Fibroblast of lung (primary cell): Measurements from ENCODE around the gene DIP2C. TPM values are rescaled to one million over a fixed set of nuclear protein-coding genes. Genes with fewer than 3 reads are reported as not detected.

Experiments
- DNase-seq, 2 donors: peaks; one replicate each; pipeline versions ENCODE4 v3.0.0 to v3.0.0-alpha.2; 2010; ENCODE audit warnings: low read depth in 2 of 2
- H2AFZ ChIP-seq: 2 replicates; pipeline ENCODE4 v1.5.1; 2012; ENCODE audit warnings: low read length, control low read depth, inconsistent platforms
- H3K27ac ChIP-seq: 2 replicates; pipeline ENCODE4 v1.5.1; 2011; ENCODE audit warnings: low read length, control low read depth; ENCODE audit not compliant: insufficient read depth
- H3K27me3 ChIP-seq: 2 replicates; pipeline ENCODE4 v1.5.1; 2011; ENCODE audit warnings: mild to moderate bottlenecking, low read length; ENCODE audit not compliant: control insufficient read depth, insufficient read depth
- H3K36me3 ChIP-seq: 2 replicates; pipeline ENCODE4 v1.5.1; 2011; ENCODE audit warnings: low read length; ENCODE audit not compliant: control insufficient read depth, insufficient read depth
- H3K4me1 ChIP-seq: 2 replicates; pipeline ENCODE4 v1.5.1; 2011; ENCODE audit warnings: low read length; ENCODE audit not compliant: control insufficient read depth, insufficient read depth; ENCODE audit errors: extremely low read depth
- H3K4me2 ChIP-seq: 2 replicates; pipeline ENCODE4 v1.5.1; 2011; ENCODE audit warnings: low read length, control low read depth; ENCODE audit not compliant: insufficient read depth; ENCODE audit errors: extremely low read depth
- H3K4me3 ChIP-seq, 4 experiments: fragments of 200-600 bp in 1 of 4; sonication (generic) in 1 of 4; replicated peaks in 1 of 4; 2 replicates each; pipeline ENCODE4 v1.5.1; 2011 to 2016; ENCODE audit warnings: low read length in 4 of 4, low read depth in 3 of 4, mild to moderate bottlenecking in 3 of 4, control low read depth in 2 of 4, inconsistent platforms in 1 of 4, mixed read lengths in 1 of 4; ENCODE audit not compliant: insufficient read depth in 1 of 4; ENCODE audit errors: control extremely low read depth in 1 of 4
- H3K79me2 ChIP-seq: 2 replicates; pipeline ENCODE4 v1.5.1; 2012; ENCODE audit warnings: mild to moderate bottlenecking, low read length, inconsistent platforms; ENCODE audit not compliant: control insufficient read depth, insufficient read depth
- H3K9ac ChIP-seq: 2 replicates; pipeline ENCODE4 v1.5.1; 2011; ENCODE audit warnings: mild to moderate bottlenecking, low read length, control low read depth; ENCODE audit not compliant: insufficient read depth
- H3K9me3 ChIP-seq: 2 replicates; pipeline ENCODE4 v1.5.1; 2012; ENCODE audit warnings: low read depth, low read length; ENCODE audit not compliant: control insufficient read depth, insufficient read depth
- H4K20me1 ChIP-seq: 2 replicates; pipeline ENCODE4 v1.5.1; 2011; ENCODE audit warnings: low read length; ENCODE audit not compliant: control insufficient read depth, insufficient read depth; ENCODE audit errors: extremely low read depth
- CTCF ChIP-seq, 2 donors: IDR thresholded peaks in 1 of 2; conservative IDR thresholded peaks in 1 of 2; 1 replicate in 1 of 2; 2 replicates in 1 of 2; pipeline ENCODE4 v1.5.1; 2011 to 2012; ENCODE audit warnings: low read length in 2 of 2, control low read depth in 1 of 2, inconsistent platforms in 1 of 2, low read depth in 1 of 2, mild to moderate bottlenecking in 1 of 2
- EZH2 ChIP-seq: IDR thresholded peaks from 2 replicates; pipeline ENCODE4 v1.5.1; 2012; ENCODE audit warnings: low read length, control low read depth, mild to moderate bottlenecking; ENCODE audit errors: missing control alignments
- polyA plus RNA-seq, 2 donors: library from polyadenylated mRNA; depleted of rRNA in 1 of 2; stranded (reverse) in 1 of 2; unstranded in 1 of 2; fragments of >200 nt; gene quantifications; 2 replicates each; pipeline ENCODE4 v1.2.1, GENCODE V29; 2011 to 2012; ENCODE audit warnings: missing spikeins in 1 of 2
- total RNA-seq: library from RNA; depleted of rRNA; stranded (reverse); fragments of >200 nt; gene quantifications from 2 replicates; pipeline ENCODE4 v1.2.1, GENCODE V29; 2014

DIP2C gene
- total and polyA plus RNA-seq, 2 donors (not counting 1 experiment from before 2014, with no cell fraction given), result 10.7 to 18.3 TPM

DNA sequence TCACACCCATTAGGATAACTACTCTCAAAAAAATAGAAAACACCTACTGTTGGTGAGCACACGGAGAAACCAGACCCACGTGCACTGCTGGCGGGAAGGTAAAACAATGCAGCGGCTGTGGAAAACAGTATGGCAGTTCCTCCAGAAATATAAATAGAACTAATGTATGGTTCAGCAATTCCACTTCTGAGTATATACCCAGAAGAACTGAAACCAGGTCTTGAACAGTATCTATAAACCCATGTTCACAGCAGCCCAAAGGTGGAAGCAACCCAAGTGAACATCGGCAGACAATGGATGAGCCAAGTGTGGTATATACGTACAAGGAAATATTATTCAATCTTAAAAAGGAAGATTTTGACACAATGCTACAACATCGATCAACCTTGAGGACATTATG lies 389.5 kb downstream of the DIP2C start:
- Histone ChIP-seq H3K9me3 (no peaks in the 10 kb centered on the region), H3K36me3 (no peaks in the 10 kb centered on the region), H3K27ac (no peak overlapping the region), H3K9ac (no peak overlapping the region), H2AFZ (no peak overlapping the region), H3K4me1 (peaks cover 8% of the 10 kb centered on the region), H3K4me2 (no peak overlapping the region), H3K79me2 (no peaks in the 10 kb centered on the region), H3K27me3 (no peaks in the 10 kb centered on the region), H4K20me1 (no peaks in the 10 kb centered on the region), H3K4me3 (no peak overlapping the region)
- no peak for TF ChIP-seq EZH2
- TF ChIP-seq CTCF (conservative IDR thresholded peaks at IDR 0.05 in 1 of 2, IDR thresholded peaks at IDR 0.05 in 1 of 2; ENCODE audit: low read depth in 1 of 2, low read length in 2 of 2), result no peak
- DNase-seq, result no peak

DNA sequence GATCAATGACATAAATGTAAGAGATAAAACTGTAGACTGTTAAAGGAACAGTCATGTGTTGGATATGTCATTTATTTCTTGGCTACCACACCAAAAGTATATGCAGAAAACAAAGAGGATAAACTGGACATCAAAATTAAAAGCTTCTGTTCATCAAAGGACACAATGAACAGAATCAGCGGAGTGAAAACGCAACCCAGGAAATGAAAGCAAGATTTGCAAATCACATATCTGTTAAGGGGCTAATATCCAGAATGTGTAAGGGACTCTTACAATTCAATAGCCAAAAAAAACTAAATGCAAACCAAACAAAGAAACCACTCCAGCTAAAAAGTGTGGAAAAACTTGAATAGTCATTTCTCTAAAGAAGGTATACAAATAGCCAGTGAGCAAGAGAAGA lies 390.0 kb downstream of the DIP2C start:
- Histone ChIP-seq H3K27ac (no peak overlapping the region), H3K79me2 (no peaks in the 10 kb centered on the region), H3K4me1 (peaks cover 8% of the 10 kb centered on the region), H3K9ac (no peak overlapping the region), H3K9me3 (no peaks in the 10 kb centered on the region), H3K27me3 (no peaks in the 10 kb centered on the region), H4K20me1 (no peaks in the 10 kb centered on the region), H3K4me3 (no peak overlapping the region), H3K36me3 (no peaks in the 10 kb centered on the region), H2AFZ (no peak overlapping the region), H3K4me2 (no peak overlapping the region)
- TF ChIP-seq EZH2, result no peak
- no peak for TF ChIP-seq CTCF (conservative IDR thresholded peaks at IDR 0.05 in 1 of 2, IDR thresholded peaks at IDR 0.05 in 1 of 2; ENCODE audit: low read depth in 1 of 2, low read length in 2 of 2)
- DNase-seq, result no peak

DNA sequence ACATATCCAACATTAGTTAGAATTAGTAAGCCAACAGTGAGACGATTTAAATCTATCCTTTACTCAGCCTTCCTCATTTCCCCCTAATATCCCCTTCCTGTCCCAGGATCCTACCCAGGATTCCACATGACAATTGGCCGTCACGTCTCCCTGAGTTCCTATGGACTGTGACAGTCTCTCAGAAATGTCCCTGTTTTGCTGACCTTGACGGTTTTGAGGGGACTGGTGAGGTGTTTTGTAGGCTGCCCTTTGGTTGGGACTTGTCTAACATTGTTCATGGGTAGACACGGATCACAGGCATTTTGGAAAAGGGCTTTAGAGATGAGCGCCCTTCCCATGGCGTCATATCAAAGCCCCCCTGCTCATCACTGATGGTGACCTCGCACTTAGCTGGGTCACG lies 391.4 kb downstream of the DIP2C start:
- Histone ChIP-seq H3K79me2 (no peaks in the 10 kb centered on the region), H3K36me3 (no peaks in the 10 kb centered on the region), H3K4me1 (peaks cover 8% of the 10 kb centered on the region), H2AFZ (no peak overlapping the region), H3K4me2 (peak overlapping the region; percentile 44), H4K20me1 (no peaks in the 10 kb centered on the region), H3K4me3 (peak overlapping the region in 1 of 4 experiments; percentile 15), H3K27me3 (no peaks in the 10 kb centered on the region), H3K9me3 (no peaks in the 10 kb centered on the region), H3K9ac (no peak overlapping the region), H3K27ac (peak overlapping the region; percentile 49)
- no peak for DNase-seq
- no peak for TF ChIP-seq EZH2
- no peak for TF ChIP-seq CTCF (conservative IDR thresholded peaks at IDR 0.05 in 1 of 2, IDR thresholded peaks at IDR 0.05 in 1 of 2; ENCODE audit: low read depth in 1 of 2, low read length in 2 of 2)
